ENCODE results near the gene DNAJA3.

DNA sequence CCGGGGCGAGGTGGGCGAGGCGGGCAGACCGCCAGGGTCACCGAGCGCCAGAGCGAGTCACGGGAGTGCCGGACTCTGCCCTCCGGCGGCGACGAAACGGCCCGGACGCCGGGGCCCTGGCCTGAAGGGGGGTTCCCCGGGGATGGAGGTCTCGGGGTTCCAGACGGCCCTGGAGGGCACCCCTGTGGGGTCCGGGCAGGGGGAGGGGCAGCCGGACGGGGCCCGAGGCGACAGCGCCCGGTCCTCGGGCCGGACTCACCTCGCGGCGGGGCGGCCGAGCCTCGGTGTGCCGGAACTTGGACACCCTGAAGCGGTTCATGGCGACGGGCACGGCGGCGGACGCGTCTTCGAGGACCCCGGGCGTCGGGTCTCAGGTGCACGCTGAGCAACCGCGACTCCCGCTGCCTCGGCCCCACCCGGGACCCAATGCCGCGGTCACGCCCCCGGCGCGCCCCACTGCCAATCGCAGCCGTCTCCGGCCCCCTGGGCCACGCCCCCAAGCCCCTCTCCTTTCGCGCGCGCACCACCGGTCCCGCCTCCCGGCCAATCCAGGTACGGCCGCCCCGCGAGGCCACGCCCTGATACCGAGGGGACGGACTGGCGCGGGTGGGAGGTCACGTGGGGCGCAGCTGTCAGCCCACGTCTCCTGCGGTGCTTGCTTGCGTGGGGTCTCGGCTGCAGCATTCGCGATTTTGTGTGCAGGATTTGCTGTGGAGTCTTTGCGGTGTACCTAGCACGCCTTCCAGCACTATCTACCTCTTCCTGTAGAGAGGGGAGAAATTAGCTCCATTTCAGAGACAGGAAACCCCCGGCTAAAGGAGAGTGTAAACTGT, 9.3 kb upstream of the DNAJA3 start, which contains the start of gene CORO7:
- TF ChIP-seq, protein P1, sequence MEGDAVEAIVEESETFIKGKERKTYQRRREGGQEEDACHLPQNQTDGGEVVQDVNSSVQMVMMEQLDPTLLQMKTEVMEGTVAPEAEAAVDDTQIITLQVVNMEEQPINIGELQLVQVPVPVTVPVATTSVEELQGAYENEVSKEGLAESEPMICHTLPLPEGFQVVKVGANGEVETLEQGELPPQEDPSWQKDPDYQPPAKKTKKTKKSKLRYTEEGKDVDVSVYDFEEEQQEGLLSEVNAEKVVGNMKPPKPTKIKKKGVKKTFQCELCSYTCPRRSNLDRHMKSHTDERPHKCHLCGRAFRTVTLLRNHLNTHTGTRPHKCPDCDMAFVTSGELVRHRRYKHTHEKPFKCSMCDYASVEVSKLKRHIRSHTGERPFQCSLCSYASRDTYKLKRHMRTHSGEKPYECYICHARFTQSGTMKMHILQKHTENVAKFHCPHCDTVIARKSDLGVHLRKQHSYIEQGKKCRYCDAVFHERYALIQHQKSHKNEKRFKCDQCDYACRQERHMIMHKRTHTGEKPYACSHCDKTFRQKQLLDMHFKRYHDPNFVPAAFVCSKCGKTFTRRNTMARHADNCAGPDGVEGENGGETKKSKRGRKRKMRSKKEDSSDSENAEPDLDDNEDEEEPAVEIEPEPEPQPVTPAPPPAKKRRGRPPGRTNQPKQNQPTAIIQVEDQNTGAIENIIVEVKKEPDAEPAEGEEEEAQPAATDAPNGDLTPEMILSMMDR (IDR thresholded peaks at IDR 0.05), result no peak
- peak; percentile 85 for TF ChIP-seq POLR2A (IDR thresholded peaks at IDR 0.05)

Measured in right lobe of liver (tissue), 4 donors.